ACC112 (cell line): ENCODE results near the gene CCDC3.
"Not testable (repeated sequence)": the region's sequence is repeated elsewhere in the genome, so short reads cannot be mapped to it uniquely, and the experiment has no call there.

Experiments
- H2AFZ ChIP-seq: fragments of 200-600 bp; sonication (generic); one replicate; pipeline ENCODE4 v1.6.0; 2017; ENCODE audit warnings: antibody characterized with exemption, low read length; ENCODE audit not compliant: unreplicated experiment
- H3K27ac ChIP-seq: fragments of 200-600 bp; sonication (generic); 2 replicates; pipeline ENCODE4 v1.5.1; 2014; ENCODE audit warnings: low read depth, mild to moderate bottlenecking, antibody characterized with exemption, low read length, moderate library complexity
- H3K27me3 ChIP-seq: fragments of 200-600 bp; sonication (generic); 2 replicates; pipeline ENCODE4 v1.6.1; 2014; ENCODE audit warnings: mild to moderate bottlenecking, antibody characterized with exemption, low read length, moderate library complexity, mixed read lengths; ENCODE audit not compliant: insufficient read depth
- H3K36me3 ChIP-seq: fragments of 200-600 bp; sonication (generic); 2 replicates; pipeline ENCODE4 v1.6.1; 2016; ENCODE audit warnings: mild to moderate bottlenecking, antibody characterized with exemption, low read length, moderate library complexity, mixed read lengths; ENCODE audit not compliant: insufficient read depth
- H3K4me1 ChIP-seq: fragments of 200-600 bp; sonication (generic); one replicate; pipeline ENCODE4 v1.6.1; 2016; ENCODE audit warnings: low read length, mixed read lengths; ENCODE audit not compliant: insufficient read depth, unreplicated experiment, control insufficient read depth
- H3K4me3 ChIP-seq: fragments of 200-600 bp; sonication (generic); 2 replicates; pipeline ENCODE4 v1.5.1; 2014; ENCODE audit warnings: mild to moderate bottlenecking, low read depth, low read length
- H3K79me2 ChIP-seq: fragments of 200-600 bp; sonication (generic); one replicate; pipeline ENCODE4 v1.6.0; 2016; ENCODE audit warnings: low read length; ENCODE audit not compliant: control insufficient read depth, unreplicated experiment, insufficient read depth

CCDC3 gene

GRCh38 chr10:12873172-12873571 lies 128.3 kb downstream of the CCDC3 start:
- Histone ChIP-seq H3K27me3 (peaks cover 16% of the 10 kb centered on the region), H3K4me3 (no peak overlapping the region)

DNA sequence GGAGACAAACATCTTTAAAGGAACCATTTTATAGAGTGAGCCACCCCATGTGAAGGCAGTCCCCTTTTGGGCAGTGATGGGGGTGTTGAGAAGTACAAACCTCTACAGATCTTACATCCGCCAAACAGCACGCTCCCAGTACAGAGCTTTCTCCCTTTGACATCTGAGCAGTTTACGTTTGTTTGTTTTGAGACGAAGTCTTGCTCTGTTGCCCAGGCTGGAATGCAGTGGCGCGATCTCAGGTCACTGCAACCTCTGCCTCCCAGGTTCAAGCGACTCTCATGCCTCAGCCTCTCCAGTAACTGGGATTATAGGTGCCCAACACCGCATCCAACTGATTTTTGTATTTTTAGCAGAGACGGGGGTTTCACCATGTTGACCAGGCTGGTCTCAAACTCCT lies 128.9 kb downstream of the CCDC3 start:
- Histone ChIP-seq H3K27me3 (peaks cover 15% of the 10 kb centered on the region), H3K36me3 (no peaks in the 10 kb centered on the region), H2AFZ (no peak overlapping the region), H3K4me3 (no peak overlapping the region), H3K79me2 (no peaks in the 10 kb centered on the region), H3K27ac (no peak overlapping the region), H3K4me1 (no peaks in the 10 kb centered on the region)

More at GRCh38 chr10:12873172-12873571, 128.3 kb downstream of the CCDC3 start:
- no peaks in the 10 kb centered on the region for H3K79me2 ChIP-seq
- H3K27ac ChIP-seq = no peak overlapping the region
- no peaks in the 10 kb centered on the region for H3K4me1 ChIP-seq
- H3K36me3 ChIP-seq = no peaks in the 10 kb centered on the region
- H2AFZ ChIP-seq = no peak overlapping the region

- Histone ChIP-seq H3K4me3 (no peak overlapping the region), H3K79me2 (no peaks in the 10 kb centered on the region), H3K27ac (no peak overlapping the region), H3K27me3 (peaks cover 11% of the 10 kb centered on the region), H2AFZ (no peak overlapping the region), H3K36me3 (no peaks in the 10 kb centered on the region), H3K4me1 (no peaks in the 10 kb centered on the region)
Observed at GRCh38 chr10:12869427-12869826, 132.1 kb downstream of the CCDC3 start.

DNA sequence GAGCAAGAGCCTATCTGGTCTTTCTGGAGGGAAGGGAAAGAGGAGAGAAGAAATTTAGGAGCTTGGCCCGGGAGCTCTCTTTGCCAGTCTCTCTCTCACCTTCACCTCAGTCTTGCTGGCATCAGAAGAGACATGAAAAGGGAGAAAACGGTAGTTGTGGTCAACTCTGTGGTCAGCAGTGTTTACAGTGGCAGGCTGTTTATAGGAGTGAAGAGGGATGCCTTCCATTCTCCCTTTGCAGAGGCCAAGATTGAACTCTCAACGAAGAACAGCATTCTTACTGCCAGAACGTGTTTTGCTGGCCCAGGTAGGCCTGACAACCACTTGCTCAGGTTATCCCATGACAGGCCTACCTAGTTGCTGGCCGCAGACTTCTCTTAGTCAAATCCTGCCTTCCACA lies 133.3 kb downstream of the CCDC3 start:
- Histone ChIP-seq H3K27ac (no peak overlapping the region), H3K4me1 (no peaks in the 10 kb centered on the region), H3K27me3 (peaks cover 10% of the 10 kb centered on the region), H3K4me3 (no peak overlapping the region), H3K36me3 (no peaks in the 10 kb centered on the region), H3K79me2 (no peaks in the 10 kb centered on the region), H2AFZ (no peak overlapping the region)

DNA sequence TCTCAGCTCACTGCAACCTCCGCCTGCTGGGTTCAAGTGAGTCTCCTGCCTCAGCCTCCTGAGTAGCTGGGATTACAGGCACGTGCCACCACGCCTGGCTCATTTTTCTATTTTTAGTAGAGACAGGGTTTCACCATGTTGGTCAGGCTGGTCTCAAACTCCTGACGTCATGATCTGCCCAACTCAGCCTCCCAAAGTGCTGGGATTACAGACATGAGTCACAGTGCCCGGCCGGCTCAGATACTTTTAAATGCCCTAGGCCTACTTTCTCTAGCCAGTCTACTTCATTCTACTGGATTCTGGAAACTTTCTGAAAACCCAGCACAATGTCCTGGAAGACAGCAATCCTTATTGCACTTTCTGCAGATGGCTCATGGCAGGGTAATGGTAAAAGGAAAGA lies 136.0 kb downstream of the CCDC3 start:
- not testable (repeated sequence) for H3K27me3 ChIP-seq, H3K4me1 ChIP-seq, H3K27ac ChIP-seq, H2AFZ ChIP-seq, H3K4me3 ChIP-seq, H3K36me3 ChIP-seq, H3K79me2 ChIP-seq

DNA sequence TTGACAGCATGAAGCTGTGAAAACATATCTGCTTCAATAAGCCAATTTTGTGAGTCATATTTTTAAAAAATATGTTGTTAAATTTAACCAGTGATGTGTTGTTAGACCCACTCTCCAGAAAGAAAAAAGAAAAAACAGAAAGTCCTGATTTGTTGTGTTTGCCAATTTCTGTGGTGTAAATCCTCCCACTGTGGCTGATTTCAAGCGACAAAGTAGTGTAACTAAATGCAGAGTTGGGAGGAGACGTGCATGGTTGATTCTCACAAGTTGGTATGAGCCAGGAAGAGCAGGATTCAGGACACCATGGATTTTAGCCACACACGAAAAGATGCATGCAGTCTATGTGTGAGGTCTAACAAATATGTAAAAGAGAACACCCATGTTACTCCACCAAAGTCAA lies 139.1 kb downstream of the CCDC3 start:
- no peak overlapping the region for H3K4me3 ChIP-seq
- H3K27me3 ChIP-seq = peaks cover 10% of the 10 kb centered on the region; the same call in 1 of the 2 replicates
- H3K79me2 ChIP-seq = no peaks in the 10 kb centered on the region
- no peak overlapping the region for H2AFZ ChIP-seq
- H3K27ac ChIP-seq = no peak overlapping the region
- H3K4me1 ChIP-seq = no peaks in the 10 kb centered on the region
- H3K36me3 ChIP-seq = no peaks in the 10 kb centered on the region

DNA sequence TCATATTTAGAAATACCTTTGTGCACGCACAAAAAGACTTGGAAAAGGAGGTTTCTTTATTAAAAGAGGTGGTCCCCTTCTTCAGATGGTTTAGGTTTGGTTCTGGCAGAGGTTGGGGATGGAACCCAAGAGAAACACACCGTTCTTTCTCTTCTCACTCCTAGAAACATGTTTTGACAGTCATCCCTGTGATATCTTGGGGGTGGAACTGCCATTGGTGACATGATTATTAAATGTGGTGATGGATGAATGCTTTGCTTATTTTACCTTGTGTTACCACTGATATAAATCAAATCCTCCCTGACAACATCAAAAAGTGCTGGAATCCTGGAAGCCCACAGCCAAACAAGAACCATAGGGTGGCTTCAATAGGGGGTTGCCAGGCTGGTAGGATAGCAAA lies 146.5 kb downstream of the CCDC3 start:
- H3K27me3 ChIP-seq = peaks cover 20% of the 10 kb centered on the region; the same call in 1 of the 2 replicates
- H3K27ac ChIP-seq = no peak overlapping the region
- H3K79me2 ChIP-seq = no peaks in the 10 kb centered on the region
- H3K36me3 ChIP-seq = no peaks in the 10 kb centered on the region
- H2AFZ ChIP-seq = no peak overlapping the region
- H3K4me1 ChIP-seq = no peaks in the 10 kb centered on the region
- H3K4me3 ChIP-seq = no peak overlapping the region

DNA sequence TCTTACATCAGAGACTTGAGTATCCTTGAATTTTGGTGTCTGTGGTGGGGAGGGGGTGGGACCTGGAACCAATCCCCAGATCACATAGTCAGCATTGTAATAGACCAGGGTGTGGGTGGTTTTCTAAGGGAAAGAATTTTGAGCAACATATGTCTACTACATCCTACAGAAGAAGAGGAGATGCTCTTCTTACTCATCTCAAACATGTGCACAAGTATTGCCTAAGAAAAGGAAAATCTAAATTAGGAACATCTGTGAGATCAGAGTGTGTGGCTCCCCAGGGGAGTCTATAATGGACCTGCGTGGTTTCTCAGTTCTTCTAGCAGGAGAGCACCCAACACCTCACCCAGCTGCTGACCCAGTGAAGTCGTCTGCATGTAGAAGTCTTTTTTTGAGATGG lies 148.8 kb downstream of the CCDC3 start:
- H2AFZ ChIP-seq = no peak overlapping the region
- H3K4me3 ChIP-seq = no peak overlapping the region
- H3K4me1 ChIP-seq = no peaks in the 10 kb centered on the region
- peaks cover 32% of the 10 kb centered on the region; the same call in 1 of the 2 replicates for H3K27me3 ChIP-seq
- H3K27ac ChIP-seq = no peak overlapping the region
- no peaks in the 10 kb centered on the region for H3K79me2 ChIP-seq
- no peaks in the 10 kb centered on the region for H3K36me3 ChIP-seq

DNA sequence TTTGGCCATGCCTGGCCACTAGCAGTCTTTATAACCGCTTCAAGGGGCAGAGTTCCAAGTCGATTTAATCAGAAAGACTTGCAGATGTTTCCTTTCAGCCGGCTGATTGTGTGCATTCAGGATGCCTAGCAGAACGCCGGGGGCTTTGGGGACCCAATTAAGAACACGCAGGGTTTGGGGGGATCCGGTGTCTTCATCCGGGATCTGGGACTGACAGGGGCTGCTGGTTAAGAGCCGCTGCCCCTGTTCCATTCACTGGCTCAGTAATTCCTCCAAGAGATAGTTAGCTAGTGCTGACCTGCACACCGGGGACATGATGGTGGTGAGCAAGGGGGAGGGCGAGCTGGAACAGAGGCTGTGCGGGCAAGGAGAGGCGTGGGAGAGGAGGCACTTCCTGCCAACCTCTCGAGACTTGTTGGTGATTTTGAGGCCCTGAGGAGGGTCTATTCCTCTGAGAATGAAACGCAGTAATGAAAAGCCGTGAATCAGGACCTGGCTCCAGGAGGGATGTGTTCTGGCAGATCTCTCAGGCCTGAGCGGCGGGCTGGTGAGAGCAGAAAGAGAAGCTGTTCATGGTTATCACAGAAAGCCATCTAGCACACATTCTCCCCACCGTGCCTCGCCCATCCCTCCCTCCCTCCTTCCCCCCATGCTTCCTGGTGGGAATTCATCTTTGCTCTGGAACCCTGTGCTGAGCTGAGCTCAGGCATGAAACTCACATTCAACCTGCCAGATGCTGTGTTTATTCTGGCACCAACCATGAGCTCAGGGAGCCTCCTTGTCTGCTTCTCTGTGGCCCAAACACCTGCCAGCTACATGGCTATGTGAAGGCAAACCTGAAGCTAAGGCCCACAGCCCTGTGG lies 152.0 kb downstream of the CCDC3 start:
- peaks cover 18% of the 10 kb centered on the region; the same call in 1 of the 2 replicates for H3K27me3 ChIP-seq
- H3K4me1 ChIP-seq = peaks cover 19% of the 10 kb centered on the region
- H3K79me2 ChIP-seq = no peaks in the 10 kb centered on the region
- no peak overlapping the region for H2AFZ ChIP-seq
- no peak overlapping the region for H3K27ac ChIP-seq
- H3K4me3 ChIP-seq = no peak overlapping the region
- H3K36me3 ChIP-seq = no peaks in the 10 kb centered on the region

GRCh38 chr10:12848439-12849173 lies 152.9 kb downstream of the CCDC3 start:
- H2AFZ ChIP-seq = no peak overlapping the region

More at GRCh38 chr10:12848439-12849173, 152.9 kb downstream of the CCDC3 start:
- Histone ChIP-seq H3K27me3 (peaks cover 15% of the 10 kb centered on the region; the same call in 1 of the 2 replicates), H3K4me1 (peaks cover 21% of the 10 kb centered on the region), H3K4me3 (no peak overlapping the region), H3K79me2 (no peaks in the 10 kb centered on the region), H3K36me3 (no peaks in the 10 kb centered on the region), H3K27ac (no peak overlapping the region)
